ENCODE measurements around the gene NDUFA11. TPM values are rescaled to one million over a fixed set of nuclear protein-coding genes. Genes with fewer than 3 reads are reported as not detected.
"Not testable (repeated sequence)": the region's sequence is repeated elsewhere in the genome, so short reads cannot be mapped to it uniquely, and the experiment has no call there.

Gene NDUFA11
- total and polyA plus RNA-seq, 7 donors: 240 to 503 (median 367) TPM

GRCh38 chr19:5889288-5889971 is 14.2 kb downstream of the NDUFA11 start:
- H3K4me1 ChIP-seq: peaks cover 5% of the 10 kb centered on the region
- H3K27me3 ChIP-seq (ENCODE audit: insufficient read depth in 3 of 3, low read length in 2 of 3): peaks cover 0 to 45% (median 3%) of the 10 kb centered on the region in 3 donors
- no peak for DNase-seq
- no peak for TF ChIP-seq CTCF (IDR thresholded peaks at IDR 0.05)
- H3K27ac ChIP-seq: no peak overlapping the region
- no peak for ATAC-seq
- 31 to 42% (median 41%) methylated on average over 17 of the region's 17 CpGs for WGBS, 3 donors
- H3K4me3 ChIP-seq: no peak overlapping the region
- H3K36me3 ChIP-seq (ENCODE audit: insufficient read depth in 1 of 2, low read depth in 1 of 2): no peaks in the 10 kb centered on the region
- intact Hi-C loops (cut with DNase I): no loop called here
- H3K9me3 ChIP-seq: no peaks in the 10 kb centered on the region

GRCh38 chr19:5884065-5884811 is 19.4 kb downstream of the NDUFA11 start:
- H3K9me3 ChIP-seq; H3K27ac ChIP-seq; DNase-seq; H3K36me3 ChIP-seq (ENCODE audit: insufficient read depth in 1 of 2, low read depth in 1 of 2); intact Hi-C loops (cut with DNase I); H3K4me1 ChIP-seq; ATAC-seq; H3K4me3 ChIP-seq: not testable (repeated sequence)
- peaks cover 0 to 34% (median 1%) of the 10 kb centered on the region in 3 donors for H3K27me3 ChIP-seq (ENCODE audit: insufficient read depth in 3 of 3, low read length in 2 of 3)
- 76 to 83% (median 80%) methylated on average over 11 of the region's 11 CpGs for WGBS, 3 donors

GRCh38 chr19:5883157-5883873 is 20.3 kb downstream of the NDUFA11 start:
- H3K27ac ChIP-seq; H3K36me3 ChIP-seq (ENCODE audit: insufficient read depth in 1 of 2, low read depth in 1 of 2); DNase-seq; intact Hi-C loops (cut with DNase I); H3K9me3 ChIP-seq; ATAC-seq; H3K4me1 ChIP-seq; H3K4me3 ChIP-seq: not testable (repeated sequence)
- WGBS, 3 donors: 43 to 59% (median 52%) methylated on average over 13 of the region's 13 CpGs
- peaks cover 0 to 37% (median 0%) of the 10 kb centered on the region in 3 donors for H3K27me3 ChIP-seq (ENCODE audit: insufficient read depth in 3 of 3, low read length in 2 of 3)

GRCh38 chr19:5882421-5882968 is 21.1 kb downstream of the NDUFA11 start:
- H3K27me3 ChIP-seq (ENCODE audit: insufficient read depth in 3 of 3, low read length in 2 of 3): peaks cover 0 to 38% (median 0%) of the 10 kb centered on the region in 3 donors
- intact Hi-C loops (cut with DNase I): no loop called here
- H3K36me3 ChIP-seq (ENCODE audit: insufficient read depth in 1 of 2, low read depth in 1 of 2): no peaks in the 10 kb centered on the region
- H3K27ac ChIP-seq: no peak overlapping the region
- no peaks in the 10 kb centered on the region for H3K9me3 ChIP-seq
- ATAC-seq (peak in 1 of 4 donors; percentile 34), DNase-seq (no peak)
- 58 to 61% (median 60%) methylated on average over 9 of the region's 9 CpGs for WGBS, 3 donors
- H3K4me1 ChIP-seq: peaks cover 6% of the 10 kb centered on the region
- H3K4me3 ChIP-seq: no peak overlapping the region
- no peak for TF ChIP-seq CTCF (IDR thresholded peaks at IDR 0.05)

- intact Hi-C loops (cut with DNase I): no loop called here
- H3K27me3 ChIP-seq (ENCODE audit: insufficient read depth in 3 of 3, low read length in 2 of 3): peaks cover 0 to 35% (median 0%) of the 10 kb centered on the region in 3 donors
- H3K36me3 ChIP-seq (ENCODE audit: insufficient read depth in 1 of 2, low read depth in 1 of 2): no peaks in the 10 kb centered on the region
- H3K9me3 ChIP-seq: no peaks in the 10 kb centered on the region
- no peak for TF ChIP-seq CTCF (IDR thresholded peaks at IDR 0.05)
- WGBS, 3 donors: 51 to 64% (median 53%) methylated on average over 19 of the region's 19 CpGs
- H3K4me3 ChIP-seq: no peak overlapping the region
- H3K4me1 ChIP-seq: peaks cover 6% of the 10 kb centered on the region
- peak in 1 of 2 donors; percentile 20 for DNase-seq
- no peak overlapping the region for H3K27ac ChIP-seq
- no peak for ATAC-seq
These were observed 21.9 kb downstream of the NDUFA11 start for GRCh38 chr19:5881543-5882299.

Data from psoas muscle (tissue), 8 donors.